ENCODE data around the gene TLNRD1.

TLNRD1 gene

GRCh38 chr15:80978685-80979329, 21.9 kb upstream of the TLNRD1 start:
- no peak for DNase-seq

GRCh38 chr15:80979538-80980200, 21.1 kb upstream of the TLNRD1 start:
- DNase-seq = no peak

DNA sequence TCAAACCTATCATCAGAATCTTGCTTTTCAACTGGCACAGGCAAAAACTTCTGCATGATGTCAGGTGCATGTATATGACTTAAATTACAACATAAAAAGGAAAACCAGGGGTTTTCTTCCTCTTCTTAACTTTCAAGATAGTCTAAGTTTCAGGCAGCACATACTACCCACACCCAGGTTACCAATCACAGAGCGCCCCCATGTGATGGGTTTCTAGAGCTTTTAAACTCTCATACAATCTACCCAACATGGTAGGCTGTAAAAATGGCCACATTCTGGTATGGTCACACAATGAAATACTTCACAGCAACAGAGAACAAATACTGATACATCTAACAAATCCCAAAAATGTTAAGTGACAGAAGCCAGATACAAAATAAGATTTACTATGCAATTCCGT, 18.5 kb upstream of the TLNRD1 start:
- DNase-seq = no peak

GRCh38 chr15:80982839-80983238, 17.9 kb upstream of the TLNRD1 start:
- no peak for DNase-seq

- no peak for DNase-seq
Observed at GRCh38 chr15:80984856-80985255, 15.9 kb upstream of the TLNRD1 start.

- DNase-seq = no peak
Observed at GRCh38 chr15:80985981-80986380, 14.7 kb upstream of the TLNRD1 start.

- DNase-seq = no peak
Observed at GRCh38 chr15:80986487-80986886, 14.2 kb upstream of the TLNRD1 start.

GRCh38 chr15:80988148-80988796, 12.5 kb upstream of the TLNRD1 start:
- DNase-seq = no peak

DNA sequence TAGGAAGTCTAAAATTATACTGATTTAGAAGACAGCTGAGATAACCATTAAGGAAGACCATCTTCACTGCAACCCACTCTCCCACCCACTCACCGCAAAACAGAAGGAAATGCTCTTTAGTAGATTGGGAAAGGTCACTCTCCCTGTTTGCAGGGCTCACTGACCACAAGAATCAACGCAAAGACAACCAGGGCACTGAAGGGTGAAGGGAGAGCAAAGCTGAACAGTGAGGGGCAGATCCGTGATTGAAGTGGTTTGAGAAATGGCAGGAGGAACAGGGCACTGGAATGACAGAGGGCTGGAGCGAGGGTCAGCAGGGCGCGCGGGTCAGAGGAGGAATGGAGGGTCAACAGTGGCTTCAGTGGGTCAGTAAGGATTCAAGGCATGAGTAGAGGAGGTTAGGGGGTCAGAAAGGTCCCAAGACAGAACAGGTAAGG, 11.6 kb upstream of the TLNRD1 start:
- DNase-seq = no peak

DNA sequence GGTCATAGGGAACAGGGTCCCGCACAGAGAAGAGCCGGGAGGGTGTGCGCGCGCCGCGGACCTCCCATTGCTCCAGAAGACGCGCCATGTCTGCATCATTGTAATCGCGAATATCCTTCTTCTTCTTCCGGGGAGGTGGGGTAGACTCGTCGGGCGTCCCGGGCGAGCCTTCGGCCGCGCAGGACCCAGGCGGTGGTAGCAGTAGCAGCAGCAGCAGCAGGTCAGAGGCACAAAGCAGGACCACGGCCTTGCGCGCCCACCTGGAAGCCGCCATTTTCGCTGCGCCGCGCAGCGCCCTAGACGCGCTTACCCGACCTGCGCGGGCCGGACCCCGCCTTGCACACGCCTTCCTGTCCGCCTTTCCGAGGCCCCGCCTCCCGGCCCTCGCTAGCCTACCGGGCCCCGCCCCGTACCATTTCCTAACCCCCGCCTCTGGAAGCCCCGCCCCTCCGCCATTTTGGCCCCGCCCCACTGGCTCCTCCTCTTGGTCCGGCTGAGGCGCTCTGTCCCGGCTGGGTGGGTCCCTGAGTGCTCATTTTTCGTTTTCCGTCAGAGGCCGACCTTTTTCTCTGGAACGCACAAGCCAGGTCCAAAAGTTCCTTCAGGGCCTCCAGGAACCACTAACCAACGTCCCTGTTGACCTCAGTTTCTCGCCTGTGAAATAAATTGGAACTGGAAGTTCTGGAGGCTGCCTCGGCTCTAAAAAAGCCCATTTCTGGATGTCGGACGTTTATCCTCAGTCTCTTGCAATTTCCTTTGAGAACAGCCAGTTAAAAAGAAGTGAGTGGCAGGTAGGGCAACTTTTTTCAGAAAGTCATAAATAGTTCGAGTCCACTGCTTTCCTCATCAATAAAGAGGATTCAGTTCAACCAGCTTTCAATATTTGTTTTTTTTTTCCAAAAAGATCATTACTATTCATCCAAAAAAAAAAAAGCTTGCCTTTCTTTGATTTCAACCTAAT, 10.9 kb upstream of the TLNRD1 start, which contains the start of gene MESD:
MESD (minus strand) TSS at position 302 of the 961 bp plus-strand sequence; CDS start at position 274, 28 bp downstream.
- DNase-seq = peak; percentile 89

DNA sequence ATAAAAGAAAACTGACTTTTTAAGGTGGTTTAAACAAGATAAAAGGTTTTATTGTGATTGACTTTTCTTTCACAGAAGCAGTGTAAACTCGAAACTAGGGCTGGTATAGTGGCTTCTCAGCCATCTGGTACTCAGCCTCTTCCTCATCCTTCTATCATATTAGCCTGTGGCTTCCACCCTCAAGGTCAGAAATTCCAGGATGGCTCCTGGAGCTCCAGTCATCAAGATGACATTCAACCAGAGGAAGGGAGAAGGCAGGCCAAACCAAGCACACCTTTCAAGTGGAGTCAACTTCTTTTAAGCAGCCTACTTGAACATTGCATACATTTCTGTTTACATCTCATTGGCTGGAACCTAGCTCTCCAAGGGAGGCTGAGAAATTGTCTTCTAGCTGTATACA, 9.8 kb upstream of the TLNRD1 start:
- no peak for DNase-seq

DNA sequence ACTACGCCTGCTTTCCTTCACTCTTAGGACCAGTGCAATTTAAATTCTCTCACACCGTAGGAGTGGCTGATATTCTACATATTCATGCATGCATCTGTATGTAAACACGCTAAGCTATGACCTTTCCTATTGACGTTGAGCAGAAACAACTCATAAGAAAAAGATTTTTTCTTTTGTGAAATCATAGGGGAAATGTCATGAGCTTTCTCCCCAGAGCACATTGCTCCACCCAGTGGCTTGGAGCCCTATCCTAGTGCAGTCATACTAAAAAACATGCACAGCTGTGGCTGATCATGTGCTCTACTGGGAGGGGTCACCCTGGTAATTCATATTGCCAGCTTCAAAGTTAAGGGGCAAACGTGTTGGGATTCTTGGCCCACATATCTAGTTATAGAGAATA, 9.3 kb upstream of the TLNRD1 start:
- DNase-seq = no peak

DNA sequence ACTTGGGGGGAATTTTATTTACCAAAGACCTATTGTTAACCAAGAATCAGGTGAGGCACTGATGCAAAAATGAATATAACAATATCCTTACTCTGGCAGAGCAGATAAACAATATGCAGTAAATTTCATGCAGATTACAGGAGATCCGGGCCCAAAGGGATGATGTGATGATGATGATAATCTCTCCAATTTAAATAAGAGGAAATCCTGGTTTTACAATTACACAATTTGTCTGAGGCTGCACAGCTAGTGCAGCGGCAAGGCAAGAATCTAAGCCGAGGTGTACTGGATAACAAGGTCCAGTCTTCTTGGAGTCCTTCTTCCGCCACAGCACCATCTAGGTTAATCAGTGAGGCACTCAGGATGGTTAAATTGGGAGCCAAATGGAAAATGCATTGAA, 8.7 kb upstream of the TLNRD1 start:
- no peak for DNase-seq

GRCh38 chr15:80992441-80992840, 8.3 kb upstream of the TLNRD1 start:
- DNase-seq = no peak

DNA sequence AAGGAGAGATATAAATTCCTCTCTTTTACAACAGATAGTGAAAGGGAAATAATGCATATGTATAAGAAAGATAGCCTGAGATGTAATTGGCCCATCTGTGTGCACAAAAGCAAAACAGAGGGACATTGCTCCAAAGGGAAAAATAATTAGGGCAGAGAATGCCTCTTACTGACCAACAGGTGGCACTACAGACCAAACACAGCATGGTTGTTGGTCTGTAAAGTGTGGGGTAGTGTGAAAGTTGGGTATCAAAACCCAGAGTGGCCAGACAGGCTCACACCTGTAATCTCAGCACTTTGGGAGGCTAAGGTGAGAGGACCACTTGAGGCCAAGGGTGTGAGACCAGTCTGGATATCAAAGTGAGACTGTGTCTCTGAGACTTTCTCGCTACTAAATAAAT, 4.5 kb upstream of the TLNRD1 start:
- DNase-seq = no peak

DNA sequence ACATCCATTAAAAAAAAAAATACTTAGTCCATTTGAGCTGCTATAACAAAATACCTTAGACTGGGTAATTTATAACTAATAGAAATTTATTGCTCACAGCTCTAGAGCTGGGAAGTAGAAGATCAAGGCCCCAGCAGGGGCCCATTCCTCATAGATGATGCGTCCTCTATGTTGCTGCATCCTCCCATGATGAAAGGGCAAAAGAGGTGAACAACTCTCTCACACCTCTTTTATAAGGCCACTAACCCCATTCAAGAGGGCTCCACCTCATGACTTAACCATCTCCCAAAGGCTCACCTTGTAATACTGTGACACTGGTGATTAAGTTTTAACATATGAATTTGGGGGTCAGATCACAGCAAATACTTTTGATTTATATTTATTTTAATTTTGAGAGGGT, 3.0 kb upstream of the TLNRD1 start:
- no peak for DNase-seq

GRCh38 chr15:80998251-80998650, 2.5 kb upstream of the TLNRD1 start:
- DNase-seq = no peak

- no peak for DNase-seq
Observed at GRCh38 chr15:80999623-81000036, 1.1 kb upstream of the TLNRD1 start.

DNA sequence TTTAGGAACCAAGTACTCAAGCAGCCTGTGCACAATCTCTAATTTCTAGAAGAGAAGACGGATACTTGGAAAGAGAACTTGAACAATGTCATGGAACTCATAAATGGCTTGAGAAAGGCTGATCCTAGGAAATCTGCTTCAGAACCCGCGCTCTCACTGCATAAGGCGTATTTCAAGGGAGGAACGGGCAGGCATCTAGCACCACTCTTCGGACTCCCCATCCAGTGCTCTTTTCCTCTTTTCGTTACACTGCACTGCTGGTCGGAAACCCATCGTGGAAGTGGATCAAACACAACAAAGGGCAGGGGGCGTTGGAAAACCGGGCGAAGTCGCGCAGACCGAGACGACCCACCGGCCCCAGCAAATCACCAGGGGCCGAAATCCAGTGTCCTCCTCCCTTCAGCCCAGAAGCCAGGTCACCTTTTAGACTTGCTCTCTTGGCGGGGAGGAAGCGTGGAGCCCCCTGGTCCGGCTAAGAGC, 539 bp upstream of the TLNRD1 start:
- DNase-seq = no peak

DNA sequence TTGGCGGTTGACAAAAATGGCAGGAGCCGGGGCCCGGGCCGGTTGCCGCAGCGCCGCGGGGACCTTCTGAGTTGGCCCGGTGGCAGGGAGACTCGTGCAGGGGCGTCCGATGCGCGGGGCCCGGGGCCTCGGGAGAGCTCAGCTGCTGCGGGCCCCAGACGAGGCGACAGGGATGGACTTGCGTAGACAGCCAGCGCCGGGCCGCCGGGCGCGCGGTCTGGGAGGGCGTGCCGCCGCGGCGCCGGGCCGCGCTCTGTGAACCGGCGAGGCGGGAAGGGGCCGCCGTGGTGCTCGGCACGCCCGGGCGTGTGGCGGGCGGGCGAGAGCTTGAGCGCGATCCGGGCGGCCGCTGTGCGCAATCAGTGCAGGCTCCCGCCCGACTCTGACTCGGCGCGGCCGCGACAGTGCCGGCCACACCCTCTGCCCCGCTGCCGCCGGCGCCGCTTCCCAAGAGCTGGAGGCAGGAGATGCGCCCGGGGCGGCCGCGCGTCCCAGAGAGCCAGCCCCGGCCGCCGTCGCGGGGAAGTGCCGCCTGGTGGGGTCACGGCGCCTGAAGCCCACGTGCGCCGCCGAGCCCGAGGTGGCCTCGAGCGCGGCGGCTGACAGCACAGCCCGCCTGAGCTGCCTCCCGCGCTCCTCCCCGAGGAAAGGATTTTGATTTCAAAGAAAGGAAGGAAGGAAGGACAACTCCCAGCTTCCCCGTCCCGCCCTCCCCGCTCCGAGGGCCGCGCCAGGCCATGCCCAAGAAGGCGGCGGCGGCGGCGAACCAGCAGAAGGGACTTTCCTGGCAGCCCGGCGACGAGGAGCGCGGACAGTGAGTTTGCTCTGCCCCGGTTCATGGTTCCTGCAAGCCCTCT, 657 bp downstream of the TLNRD1 start:
- no peak for DNase-seq

- no peak for DNase-seq
Observed at GRCh38 chr15:81002009-81002330, 1.2 kb downstream of the TLNRD1 start.

All from NCI-H1105 (cell line).